HG03520 (cell line): ENCODE data around the gene ACSF2.

Source experiments
- ATAC-seq: cut with Tn5 transposase; IDR thresholded peaks from one replicate; pipeline ENCODE4 v1.9.1; 2021; ENCODE audit warnings: mild to moderate bottlenecking, moderate library complexity; ENCODE audit not compliant: unreplicated experiment

ACSF2 gene

GRCh38 chr17:50498021-50498874, 72.2 kb downstream of the ACSF2 start:
- ATAC-seq = no peak

- no peak for ATAC-seq
These were observed 73.3 kb downstream of the ACSF2 start for GRCh38 chr17:50499270-50499669.

GRCh38 chr17:50499721-50500120, 73.7 kb downstream of the ACSF2 start:
- ATAC-seq = no peak

- ATAC-seq = no peak
These were observed 75.0 kb downstream of the ACSF2 start for GRCh38 chr17:50501054-50501453.

- no peak for ATAC-seq
These were observed 76.4 kb downstream of the ACSF2 start for GRCh38 chr17:50502301-50502990.

GRCh38 chr17:50505591-50506130, 79.6 kb downstream of the ACSF2 start:
- ATAC-seq = no peak

GRCh38 chr17:50506298-50506697, 80.3 kb downstream of the ACSF2 start:
- ATAC-seq = no peak

- no peak for ATAC-seq
These were observed 82.0 kb downstream of the ACSF2 start, which contains the start of gene MYCBPAP for GRCh38 chr17:50507871-50508572. TSS of gene MYCBPAP (plus strand) at chr17:50508439. CDS start at chr17:50508675, 236 bp downstream.

- no peak for ATAC-seq
These were observed 82.8 kb downstream of the ACSF2 start for GRCh38 chr17:50508573-50509460.

- ATAC-seq = peak; percentile 74
These were observed 85.0 kb downstream of the ACSF2 start for GRCh38 chr17:50511058-50511457.

GRCh38 chr17:50513495-50513894, 87.5 kb downstream of the ACSF2 start:
- no peak for ATAC-seq

GRCh38 chr17:50514388-50514787, 88.4 kb downstream of the ACSF2 start:
- no peak for ATAC-seq

- no peak for ATAC-seq
These were observed 89.1 kb downstream of the ACSF2 start for GRCh38 chr17:50514936-50515702.

- ATAC-seq = no peak
These were observed 91.0 kb downstream of the ACSF2 start for GRCh38 chr17:50517011-50517410.

- ATAC-seq = no peak
These were observed 91.7 kb downstream of the ACSF2 start for GRCh38 chr17:50517504-50518383.

GRCh38 chr17:50518384-50519023, 92.5 kb downstream of the ACSF2 start:
- ATAC-seq = no peak

- ATAC-seq = no peak
These were observed 93.3 kb downstream of the ACSF2 start for GRCh38 chr17:50519141-50519834.
